ENCODE results near the gene ALDH1A3.

The ALDH1A3 gene

DNA sequence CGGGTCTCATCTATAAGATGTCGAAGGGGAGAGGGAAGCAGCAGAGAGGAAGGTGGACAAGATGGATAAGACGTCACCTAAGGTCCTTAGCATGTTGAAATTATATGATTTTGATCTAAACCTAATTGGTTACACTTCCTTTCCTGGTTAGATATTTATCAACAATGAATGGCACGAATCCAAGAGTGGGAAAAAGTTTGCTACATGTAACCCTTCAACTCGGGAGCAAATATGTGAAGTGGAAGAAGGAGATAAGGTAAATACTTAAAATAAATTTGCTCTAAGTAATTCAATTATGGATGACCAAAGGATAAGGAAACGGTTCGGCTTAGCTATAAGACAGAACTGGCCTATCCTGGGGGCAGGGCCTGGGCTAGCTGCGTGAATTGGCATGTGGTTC is 5.5 kb downstream of the ALDH1A3 start:
- no peak for DNase-seq

GRCh38 chr15:100885811-100886210 is 6.2 kb downstream of the ALDH1A3 start:
- no peak for DNase-seq

- no peak for DNase-seq
Measured at GRCh38 chr15:100887211-100887913, 7.7 kb downstream of the ALDH1A3 start.

DNA sequence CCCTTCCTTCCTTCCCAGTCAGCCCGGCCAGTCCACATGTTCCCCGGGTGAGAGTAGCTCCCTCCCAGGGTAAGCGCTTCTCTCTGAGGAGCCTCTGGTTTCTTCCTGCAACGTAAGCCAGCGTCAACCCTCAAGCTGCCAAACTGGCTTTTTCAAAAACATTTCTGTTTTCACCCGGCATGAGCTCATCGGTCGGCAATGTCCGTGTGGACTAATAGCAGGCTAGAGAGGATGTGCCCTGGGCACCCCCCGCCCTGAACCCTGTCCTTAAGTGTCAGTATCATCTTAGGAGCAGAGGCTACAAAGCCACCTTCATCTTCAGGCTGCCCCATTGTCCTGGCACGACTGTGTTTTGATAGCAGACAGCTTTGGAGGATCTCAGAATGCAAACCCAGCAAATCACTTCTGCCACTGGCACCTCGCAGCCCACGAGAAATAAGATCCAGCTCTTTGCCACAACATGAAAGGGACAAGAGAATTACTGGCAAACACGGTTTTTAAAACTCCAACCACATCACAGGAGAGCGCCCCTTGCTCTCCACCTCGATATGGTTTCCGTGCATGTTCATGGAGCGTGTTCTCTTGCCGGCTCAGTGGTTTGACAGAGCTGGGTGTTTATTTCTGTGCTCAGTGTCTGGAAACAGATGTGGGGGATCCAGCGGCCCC is 9.9 kb downstream of the ALDH1A3 start:
- no peak for DNase-seq

DNA sequence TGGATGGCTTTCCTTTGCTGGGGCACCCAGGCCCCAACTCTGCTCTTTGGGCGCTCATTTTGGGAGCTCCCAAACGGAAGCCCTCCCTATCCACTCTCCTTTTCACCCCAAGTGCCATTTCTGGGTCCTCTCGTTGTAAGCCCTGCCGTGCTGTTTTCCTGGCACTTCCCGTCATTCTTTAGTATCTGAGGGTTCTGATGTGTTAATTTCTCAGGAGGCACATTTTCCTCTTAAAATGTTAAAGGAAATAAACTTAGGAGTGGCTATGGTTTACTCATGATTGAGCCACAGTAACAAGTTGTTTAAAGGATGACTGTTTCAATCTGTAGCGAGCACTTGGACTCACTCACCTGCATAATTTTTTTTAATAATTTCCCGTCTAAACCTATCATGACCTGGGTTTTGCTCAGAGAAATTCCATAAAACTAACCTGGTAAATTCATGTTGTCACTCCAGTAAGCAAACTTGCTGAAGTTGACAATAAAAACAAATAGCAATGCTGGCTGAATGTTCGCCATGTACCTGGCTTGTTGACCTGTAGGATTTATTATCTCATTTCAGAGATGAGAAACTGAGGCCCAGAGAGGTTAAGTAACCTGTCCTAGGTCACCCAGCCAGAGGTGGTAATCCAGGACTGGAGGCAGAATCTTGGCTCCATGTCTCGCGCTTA is 10.6 kb downstream of the ALDH1A3 start:
- DNase-seq: no peak

- no peak for DNase-seq
Measured at GRCh38 chr15:100890850-100891249, 11.2 kb downstream of the ALDH1A3 start.

DNA sequence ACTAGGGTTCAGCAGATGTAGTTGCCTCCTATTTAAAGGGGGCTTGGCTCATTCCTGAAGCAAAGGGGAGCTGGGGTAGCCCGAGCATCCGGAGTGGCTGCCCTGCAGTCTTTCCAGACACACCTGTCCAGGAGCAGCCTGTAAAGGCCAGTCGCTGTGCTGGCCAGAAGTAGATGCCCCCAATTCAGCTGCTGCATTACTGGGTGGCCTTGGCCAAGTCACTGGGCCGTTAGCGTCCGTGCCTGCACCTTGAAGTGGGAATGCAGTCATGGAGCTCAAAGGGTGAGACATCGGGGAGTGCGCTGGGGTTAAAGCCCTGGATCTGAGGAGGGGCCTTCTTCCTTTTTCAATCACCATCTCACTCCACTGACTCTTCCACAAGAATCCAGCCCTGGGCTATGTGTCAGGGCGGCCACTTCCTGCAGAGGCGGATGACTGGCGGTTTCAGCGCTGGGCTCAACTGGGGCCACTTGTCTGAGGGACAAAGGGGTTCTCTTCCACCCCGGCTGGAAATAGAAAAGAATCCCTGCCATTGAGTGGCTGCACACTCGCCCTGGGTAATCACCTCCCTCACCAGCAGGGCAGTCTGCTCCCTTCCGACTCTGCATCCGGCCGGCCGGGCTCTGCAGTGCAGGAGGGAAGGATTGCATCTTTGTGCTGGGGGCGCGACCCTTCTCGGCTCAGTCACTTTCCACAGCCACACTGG is 11.8 kb downstream of the ALDH1A3 start:
- DNase-seq: no peak

DNA sequence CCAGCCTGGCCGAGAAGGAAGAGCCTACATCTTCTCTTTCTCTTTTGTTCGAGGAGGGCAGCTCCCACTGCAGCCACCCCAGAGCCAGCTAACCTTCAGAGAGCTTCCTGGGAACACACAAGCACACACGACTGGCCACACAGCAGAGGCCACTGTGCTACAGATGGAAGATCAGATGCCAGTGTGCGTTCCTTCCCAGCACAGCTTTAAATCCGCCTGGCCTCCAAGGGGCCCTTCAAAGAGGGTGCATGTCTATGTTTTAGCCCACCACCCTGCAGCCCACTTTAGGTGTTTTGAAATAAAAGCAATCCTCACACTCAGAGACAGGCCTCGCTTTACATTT is 12.4 kb downstream of the ALDH1A3 start:
- DNase-seq: no peak

- DNase-seq: no peak
Measured at GRCh38 chr15:100893261-100893963, 13.8 kb downstream of the ALDH1A3 start.

DNA sequence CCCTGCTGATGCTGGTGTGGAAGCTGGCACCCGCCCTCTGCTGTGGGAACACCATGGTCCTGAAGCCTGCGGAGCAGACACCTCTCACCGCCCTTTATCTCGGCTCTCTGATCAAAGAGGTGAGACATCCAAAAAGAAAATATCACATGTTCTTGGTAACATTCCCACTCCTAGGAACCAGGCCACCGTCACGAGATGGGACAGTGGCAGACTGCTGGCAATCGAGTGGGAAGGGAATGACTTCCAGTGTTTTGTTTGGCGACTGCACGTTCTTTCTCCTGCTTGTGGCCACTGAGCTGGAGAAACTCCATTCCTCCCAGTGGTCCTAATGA is 14.3 kb downstream of the ALDH1A3 start:
- DNase-seq: no peak

GRCh38 chr15:100895721-100896120 is 16.1 kb downstream of the ALDH1A3 start:
- no peak for DNase-seq

GRCh38 chr15:100897221-100898151 is 17.9 kb downstream of the ALDH1A3 start:
- no peak for DNase-seq

DNA sequence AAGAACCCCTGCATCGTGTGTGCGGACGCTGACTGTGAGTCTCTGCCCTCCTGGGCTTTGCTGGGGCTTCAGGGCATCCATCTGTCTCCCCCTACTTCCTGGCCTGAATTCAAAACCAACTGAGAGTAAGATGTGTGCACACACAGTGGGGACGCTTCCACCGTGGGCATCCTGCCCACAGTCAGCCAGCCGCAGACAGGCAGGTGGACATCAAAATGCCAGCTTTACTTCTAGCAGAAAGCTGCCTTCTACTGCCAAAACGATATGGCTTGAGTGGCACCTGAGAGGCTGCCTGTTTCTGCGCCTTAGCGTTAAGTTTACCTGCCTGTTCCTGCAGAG is 18.5 kb downstream of the ALDH1A3 start:
- DNase-seq: no peak

DNA sequence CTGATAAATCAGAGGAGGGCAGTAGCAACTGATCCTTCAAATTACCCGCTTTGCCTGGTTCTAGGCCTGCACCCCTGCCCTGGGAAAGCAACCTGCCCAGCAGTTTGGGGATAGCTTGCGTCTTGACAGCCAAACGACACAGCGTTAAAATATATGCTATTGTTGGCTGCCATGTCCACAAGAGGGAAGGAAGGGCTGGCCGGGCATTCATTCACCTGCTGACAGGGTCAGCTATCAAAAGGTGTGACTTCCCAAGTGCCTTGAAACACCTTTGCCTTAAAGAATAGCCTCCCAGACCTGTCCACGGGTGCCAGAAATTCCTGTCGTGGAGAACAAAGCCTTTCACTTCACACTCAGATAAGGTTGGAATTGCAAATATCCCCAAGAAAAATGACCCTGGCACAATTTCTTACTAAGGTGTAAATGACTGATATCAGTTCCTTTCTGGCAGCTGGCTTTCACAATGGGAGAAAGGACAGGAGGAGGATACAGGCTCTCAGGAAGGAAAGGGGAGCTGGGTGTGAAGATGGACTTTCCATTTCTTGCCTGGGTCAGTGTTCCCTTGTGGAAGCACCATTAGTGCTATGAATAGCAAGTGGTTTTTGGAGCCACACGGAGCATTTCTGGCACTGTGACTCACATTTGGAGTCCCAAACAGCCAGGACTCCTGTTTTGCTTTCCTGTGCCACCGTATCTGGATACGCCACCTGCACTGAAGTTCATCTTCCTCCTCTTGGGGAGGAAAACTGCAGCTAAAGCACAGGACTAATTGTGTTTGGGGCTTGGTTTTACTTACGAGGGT is 19.2 kb downstream of the ALDH1A3 start:
- DNase-seq: no peak

DNA sequence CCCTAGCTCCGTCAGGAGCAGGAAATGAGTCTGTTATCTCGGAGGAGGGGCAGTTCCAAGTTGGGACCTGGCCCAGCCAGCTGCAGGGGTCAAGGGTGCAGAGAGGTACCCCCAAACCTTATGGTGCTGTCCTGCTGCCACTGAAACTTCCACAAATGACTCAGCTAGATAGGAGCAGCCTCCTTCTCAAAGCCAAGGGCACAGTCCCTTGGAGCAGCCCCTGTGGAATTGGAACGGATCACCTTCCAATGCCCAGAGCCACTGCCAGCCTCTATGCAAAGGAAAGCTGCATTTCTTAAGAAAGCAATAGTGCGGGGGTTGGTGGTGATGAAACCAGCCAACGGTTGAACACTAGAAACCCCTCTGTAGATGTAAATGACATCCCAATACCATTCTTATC is 20.0 kb downstream of the ALDH1A3 start:
- DNase-seq: no peak

- DNase-seq: no peak
Measured at GRCh38 chr15:100900136-100900794, 20.6 kb downstream of the ALDH1A3 start.

DNA sequence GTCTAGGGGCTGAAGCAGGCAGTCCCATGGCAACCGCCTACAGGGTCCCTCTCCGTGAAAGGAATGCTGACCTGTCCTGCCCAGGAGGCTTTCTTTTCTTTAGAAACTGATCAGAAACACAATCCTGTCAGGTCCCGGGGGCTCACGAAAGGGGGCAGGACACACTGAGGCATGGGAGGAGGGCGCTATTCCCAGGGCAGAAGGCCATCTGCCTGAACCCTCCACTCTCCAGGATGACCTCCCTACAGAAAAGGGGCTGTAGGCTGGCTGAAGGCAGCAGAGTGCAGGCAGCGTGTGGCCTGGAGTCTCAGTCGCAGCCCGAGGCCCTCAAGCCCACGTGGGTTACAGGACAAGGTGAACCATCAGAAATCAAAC is 21.2 kb downstream of the ALDH1A3 start:
- DNase-seq: no peak

- DNase-seq: no peak
Measured at GRCh38 chr15:100901296-100901695, 21.7 kb downstream of the ALDH1A3 start.

GRCh38 chr15:100901702-100902435 is 22.2 kb downstream of the ALDH1A3 start:
- no peak for DNase-seq

All from NCI-H446 treated with DMSO at 0.1 percent for 48 hours (cell line).